ENCODE data around the gene GOLGA6L10. TPM values are rescaled to one million over a fixed set of nuclear protein-coding genes. Genes with fewer than 3 reads are reported as not detected.

GOLGA6L10 gene
- total RNA-seq, 1 experiment from 2014 or later = 1.1 TPM

DNA sequence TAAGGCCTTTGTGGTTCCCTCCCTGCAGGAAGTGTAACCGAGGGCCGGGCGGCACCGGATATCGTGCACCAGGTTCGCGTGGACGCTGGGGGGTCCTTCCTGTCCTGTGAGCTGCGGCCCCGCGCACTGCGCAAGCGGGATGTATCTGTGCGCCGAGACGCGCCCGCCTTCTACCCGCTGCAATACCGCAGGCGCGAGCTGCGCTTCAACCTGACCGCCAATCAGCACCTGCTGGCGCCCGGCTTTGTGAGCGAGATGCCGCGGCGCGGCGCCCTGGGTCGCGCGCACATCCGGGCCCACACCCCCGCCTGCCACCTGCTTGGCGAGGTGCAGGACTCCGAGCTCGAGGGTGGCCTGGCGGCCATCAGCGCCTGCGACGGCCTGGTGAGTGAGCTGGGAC, 50.8 kb downstream of the GOLGA6L10 start:
- BruUV-seq (replicated peaks) = no TSS peak
- ChIA-PET POLR2A (ENCODE audit: unreplicated experiment) (no interaction called here), CTCF (no interaction called here)
- H3K9me2 ChIP-seq (replicated peaks; ENCODE audit: low read length) = no peaks in the 10 kb centered on the region
- no peaks in the 10 kb centered on the region for H3K79me2 ChIP-seq (ENCODE audit: low read length)
- intact Hi-C loops (cut with micrococcal nuclease) = no loop called here
- no peaks in the 10 kb centered on the region for H3K36me3 ChIP-seq (ENCODE audit: low read depth, low read length)
- DNase-seq = no peak
- no peaks in the 10 kb centered on the region for H3F3A ChIP-seq (ENCODE audit: low read length, unreplicated experiment)
- no peaks in the 10 kb centered on the region for H3K9me3 ChIP-seq (ENCODE audit: low read length)
- no peaks in the 10 kb centered on the region for H4K20me1 ChIP-seq (ENCODE audit: low read length)
- H2AFZ ChIP-seq (ENCODE audit: low read length) = no peak overlapping the region
- no peak overlapping the region for H3K4me2 ChIP-seq (ENCODE audit: low read length)
- no peaks in the 10 kb centered on the region for H3K27me3 ChIP-seq (ENCODE audit: low read length)
- no peak overlapping the region for H3K9ac ChIP-seq (ENCODE audit: low read length)
- no peaks in the 10 kb centered on the region for H3K4me1 ChIP-seq (ENCODE audit: insufficient read depth, low read length)
- ATAC-seq = no peak
- H3K27ac ChIP-seq (ENCODE audit: low read length) = no peak overlapping the region
- TF ChIP-seq, protein P1, sequence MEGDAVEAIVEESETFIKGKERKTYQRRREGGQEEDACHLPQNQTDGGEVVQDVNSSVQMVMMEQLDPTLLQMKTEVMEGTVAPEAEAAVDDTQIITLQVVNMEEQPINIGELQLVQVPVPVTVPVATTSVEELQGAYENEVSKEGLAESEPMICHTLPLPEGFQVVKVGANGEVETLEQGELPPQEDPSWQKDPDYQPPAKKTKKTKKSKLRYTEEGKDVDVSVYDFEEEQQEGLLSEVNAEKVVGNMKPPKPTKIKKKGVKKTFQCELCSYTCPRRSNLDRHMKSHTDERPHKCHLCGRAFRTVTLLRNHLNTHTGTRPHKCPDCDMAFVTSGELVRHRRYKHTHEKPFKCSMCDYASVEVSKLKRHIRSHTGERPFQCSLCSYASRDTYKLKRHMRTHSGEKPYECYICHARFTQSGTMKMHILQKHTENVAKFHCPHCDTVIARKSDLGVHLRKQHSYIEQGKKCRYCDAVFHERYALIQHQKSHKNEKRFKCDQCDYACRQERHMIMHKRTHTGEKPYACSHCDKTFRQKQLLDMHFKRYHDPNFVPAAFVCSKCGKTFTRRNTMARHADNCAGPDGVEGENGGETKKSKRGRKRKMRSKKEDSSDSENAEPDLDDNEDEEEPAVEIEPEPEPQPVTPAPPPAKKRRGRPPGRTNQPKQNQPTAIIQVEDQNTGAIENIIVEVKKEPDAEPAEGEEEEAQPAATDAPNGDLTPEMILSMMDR (conservative IDR thresholded peaks at IDR 0.05; ENCODE audit: low read depth, low read length) = no peak
- TF ChIP-seq EZH2 (IDR thresholded peaks at IDR 0.05; ENCODE audit: low read length, unreplicated experiment) = no peak
- no peak for TF ChIP-seq EZH2phosphoT487 (IDR thresholded peaks at IDR 0.05; ENCODE audit: borderline replicate concordance, low read length)
- no peak overlapping the region for H3K4me3 ChIP-seq (ENCODE audit: low read length)

DNA sequence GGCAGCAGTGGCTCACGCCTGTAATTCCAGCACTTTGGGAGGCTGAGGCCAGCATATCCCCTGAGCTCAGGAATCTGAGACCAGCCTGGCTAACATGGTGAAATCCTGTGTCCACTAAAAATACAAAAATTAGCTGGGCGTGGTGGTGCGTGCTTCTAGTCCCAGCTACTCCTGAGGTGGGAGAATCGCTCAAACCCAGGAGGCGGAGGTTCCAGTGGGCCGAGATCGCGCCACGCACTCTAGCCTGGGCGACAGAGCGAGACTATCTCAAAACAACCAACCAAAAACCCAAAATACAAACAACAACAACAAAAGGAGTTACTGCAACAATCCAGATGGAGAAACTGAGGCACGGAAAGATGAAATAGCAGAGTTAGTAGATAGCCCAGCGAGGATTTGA, 51.2 kb downstream of the GOLGA6L10 start:
- CTCF ChIA-PET = no interaction called here
- no peak overlapping the region for H2AFZ ChIP-seq (ENCODE audit: low read length)
- BruUV-seq (replicated peaks) = no TSS peak
- ATAC-seq = no peak
- H3K27ac ChIP-seq (ENCODE audit: low read length) = no peak overlapping the region
- no peaks in the 10 kb centered on the region for H4K20me1 ChIP-seq (ENCODE audit: low read length)
- H3K9me3 ChIP-seq (ENCODE audit: low read length) = no peaks in the 10 kb centered on the region
- H3K4me3 ChIP-seq (ENCODE audit: low read length) = no peak overlapping the region
- POLR2A ChIA-PET (ENCODE audit: unreplicated experiment) = no interaction called here
- H3K27me3 ChIP-seq (ENCODE audit: low read length) = no peaks in the 10 kb centered on the region
- intact Hi-C loops (cut with micrococcal nuclease) = no loop called here
- TF ChIP-seq, protein P1 (conservative IDR thresholded peaks at IDR 0.05; ENCODE audit: low read depth, low read length) = no peak
- no peak for TF ChIP-seq EZH2phosphoT487 (IDR thresholded peaks at IDR 0.05; ENCODE audit: borderline replicate concordance, low read length)
- no peak for TF ChIP-seq EZH2 (IDR thresholded peaks at IDR 0.05; ENCODE audit: low read length, unreplicated experiment)
- H3K4me2 ChIP-seq (ENCODE audit: low read length) = no peak overlapping the region
- no peak for DNase-seq
- no peaks in the 10 kb centered on the region for H3K9me2 ChIP-seq (replicated peaks; ENCODE audit: low read length)
- H3K4me1 ChIP-seq (ENCODE audit: insufficient read depth, low read length) = no peaks in the 10 kb centered on the region
- no peaks in the 10 kb centered on the region for H3K36me3 ChIP-seq (ENCODE audit: low read depth, low read length)
- no peaks in the 10 kb centered on the region for H3F3A ChIP-seq (ENCODE audit: low read length, unreplicated experiment)
- H3K79me2 ChIP-seq (ENCODE audit: low read length) = no peaks in the 10 kb centered on the region
- no peak overlapping the region for H3K9ac ChIP-seq (ENCODE audit: low read length)

DNA sequence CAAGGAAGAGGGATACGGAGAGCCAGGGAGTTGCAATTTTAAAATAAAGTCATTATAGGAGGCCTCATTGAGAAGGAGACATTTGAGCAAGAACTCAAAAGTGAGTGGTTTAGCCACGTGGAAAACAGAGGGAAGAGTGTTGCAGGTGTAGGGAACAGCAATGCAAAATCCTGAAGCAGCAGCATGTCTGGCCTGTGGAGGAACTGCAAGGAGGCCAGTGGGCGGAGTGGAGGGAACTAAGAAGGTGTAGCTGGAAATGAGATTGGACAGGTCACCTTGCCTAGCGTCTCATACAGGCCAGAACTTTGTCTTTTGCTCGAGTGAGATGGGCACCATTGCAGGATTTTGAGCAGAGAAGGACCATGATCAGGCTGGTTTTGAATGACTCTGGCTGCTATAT, 51.7 kb downstream of the GOLGA6L10 start:
- intact Hi-C loops (cut with micrococcal nuclease) = no loop called here
- H3K4me1 ChIP-seq (ENCODE audit: insufficient read depth, low read length) = no peaks in the 10 kb centered on the region

More for the DNA sequence above, 51.7 kb downstream of the GOLGA6L10 start:
- peak; percentile 7 for DNase-seq
- ChIA-PET CTCF (no interaction called here), POLR2A (ENCODE audit: unreplicated experiment) (no interaction called here)
- H3K79me2 ChIP-seq (ENCODE audit: low read length) = no peaks in the 10 kb centered on the region
- no peak for ATAC-seq
- no peaks in the 10 kb centered on the region for H4K20me1 ChIP-seq (ENCODE audit: low read length)
- TF ChIP-seq EZH2 (IDR thresholded peaks at IDR 0.05; ENCODE audit: low read length, unreplicated experiment) (no peak), EZH2phosphoT487 (IDR thresholded peaks at IDR 0.05; ENCODE audit: borderline replicate concordance, low read length) (no peak)
- TF ChIP-seq, protein P1 (conservative IDR thresholded peaks at IDR 0.05; ENCODE audit: low read depth, low read length) = no peak
- H3K27me3 ChIP-seq (ENCODE audit: low read length) = no peaks in the 10 kb centered on the region
- no peak overlapping the region for H3K4me3 ChIP-seq (ENCODE audit: low read length)
- H3K9ac ChIP-seq (ENCODE audit: low read length) = no peak overlapping the region
- no peak overlapping the region for H3K4me2 ChIP-seq (ENCODE audit: low read length)
- H3F3A ChIP-seq (ENCODE audit: low read length, unreplicated experiment) = no peaks in the 10 kb centered on the region
- H2AFZ ChIP-seq (ENCODE audit: low read length) = no peak overlapping the region
- H3K36me3 ChIP-seq (ENCODE audit: low read depth, low read length) = no peaks in the 10 kb centered on the region
- BruUV-seq (replicated peaks) = no TSS peak
- H3K9me3 ChIP-seq (ENCODE audit: low read length) = no peaks in the 10 kb centered on the region
- H3K27ac ChIP-seq (ENCODE audit: low read length) = no peak overlapping the region
- no peaks in the 10 kb centered on the region for H3K9me2 ChIP-seq (replicated peaks; ENCODE audit: low read length)
